Activated CD8-positive, alpha-beta memory T cell treated with anti-CD3 and anti-CD28 coated beads for 36 hours (primary cell): ENCODE results near the gene SLC9A6. TPM values are rescaled to one million over a fixed set of nuclear protein-coding genes. Genes with fewer than 3 reads are reported as not detected.
"Not testable (repeated sequence)": the region's sequence is repeated elsewhere in the genome, so short reads cannot be mapped to it uniquely, and the experiment has no call there.

Experiments
- CTCF ChIA-PET: fragments of 350-600 bp; sonication (Branson Sonifier 250); formaldehyde crosslinking; loops from one replicate; lab custom pipeline; 2021; ENCODE audit warnings: antibody characterized with exemption; lab: Charles Lee
- POLR2A ChIA-PET: fragments of 350-600 bp; sonication (Branson Sonifier 250); formaldehyde crosslinking; loops from one replicate; lab custom pipeline; 2021; ENCODE audit warnings: antibody characterized with exemption; lab: Charles Lee
- total RNA-seq, 2 experiments: library from RNA; stranded (reverse); gene quantifications; one replicate each; pipeline ENCODE4 v1.2.3, GENCODE V29; 2021

Gene SLC9A6
- total RNA-seq, 2 experiments from 2014 or later = 14.8 to 15.2 TPM

DNA sequence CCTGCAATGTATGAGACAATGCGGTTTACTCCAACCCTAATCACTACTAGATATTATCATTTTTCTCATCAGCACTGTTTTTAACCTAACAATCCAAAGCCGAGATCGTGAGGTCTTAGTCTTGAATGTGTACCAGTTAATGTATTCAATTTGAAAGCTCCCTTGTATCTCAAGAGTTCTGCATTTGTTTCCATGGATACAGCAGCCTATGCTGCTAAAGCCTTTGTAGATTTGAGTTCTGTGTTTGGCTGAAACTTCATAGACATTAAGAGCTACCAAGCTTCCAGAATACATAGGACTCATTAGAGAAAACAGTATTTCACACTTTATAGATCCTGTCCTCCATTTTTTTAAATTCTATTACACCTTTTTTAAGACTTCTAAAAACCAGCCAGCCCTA, 39.9 kb downstream of the SLC9A6 start:
- ChIA-PET CTCF (no interaction called here), POLR2A (no interaction called here)

DNA sequence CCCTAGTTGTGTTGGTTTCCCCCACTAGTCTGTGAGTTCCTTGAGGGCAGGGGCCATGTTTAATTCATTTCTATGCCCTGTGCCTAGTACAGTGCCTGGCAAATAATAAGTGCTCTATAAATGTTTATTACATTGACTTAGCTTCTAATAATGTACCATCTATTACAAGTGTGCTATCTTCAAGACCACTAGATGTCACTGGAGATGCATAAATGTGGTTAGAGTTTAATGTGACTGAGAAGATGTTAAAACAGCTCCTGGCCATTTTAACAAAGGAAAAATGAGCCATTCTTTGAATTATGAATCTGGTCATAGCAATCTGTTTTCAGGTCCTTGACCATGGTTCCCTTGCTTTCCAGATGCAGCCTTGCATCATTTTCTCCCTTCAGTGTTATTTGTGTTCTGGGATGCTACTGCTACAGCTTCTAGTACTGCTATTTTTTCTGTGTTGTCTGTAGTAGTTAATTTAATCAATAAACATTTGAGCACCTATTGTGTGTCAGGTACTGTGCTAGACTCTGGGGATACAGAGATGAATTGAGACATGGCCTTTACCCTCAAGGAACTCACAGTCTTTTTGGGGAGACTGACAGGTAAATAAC, 43.2 kb downstream of the SLC9A6 start:
- POLR2A ChIA-PET = no interaction called here
- CTCF ChIA-PET = interaction anchor here (0.7 to 3.0 kb wide), 9 partner anchors 15 to 239 kb away, joined by 3 to 17 read pairs (median 3); no protein-coding TSS in a partner anchor

DNA sequence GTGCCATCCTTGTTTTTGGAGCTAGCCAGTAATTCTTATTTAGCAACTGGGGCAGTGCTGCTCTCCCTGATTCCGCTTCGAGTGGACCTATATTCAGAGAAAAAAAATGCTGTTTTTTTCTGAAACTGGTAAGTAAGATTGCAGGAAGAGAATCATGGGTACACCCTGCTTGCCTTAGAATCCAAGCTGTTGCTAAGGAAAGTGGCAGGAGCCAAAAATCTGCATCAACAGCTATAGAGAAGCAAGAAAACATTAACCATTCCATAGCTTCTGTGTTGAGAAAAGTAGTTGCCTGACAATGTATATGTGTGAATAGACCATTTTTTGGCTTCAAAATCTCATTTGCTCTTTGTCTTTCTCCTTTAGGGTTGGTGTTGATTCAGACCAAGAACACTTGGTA, 44.5 kb downstream of the SLC9A6 start:
- ChIA-PET CTCF (interaction anchor here (1.2 to 3.0 kb wide), 3 partner anchors 133 to 238 kb away, joined by 3 to 17 read pairs (median 8); no protein-coding TSS in a partner anchor), POLR2A (no interaction called here)

- ChIA-PET POLR2A (no interaction called here), CTCF (interaction anchor here (0.6 to 2.6 kb wide), 2 partner anchors 8 to 133 kb away, joined by 3 to 17 read pairs; no protein-coding TSS in a partner anchor)
These were observed 45.3 kb downstream of the SLC9A6 start for GRCh38 chrX:136030303-136031191.

- CTCF ChIA-PET = interaction anchor here (0.6 kb wide), 1 partner anchor 10 kb away, joined by 3 read pairs; no protein-coding TSS in a partner anchor
- POLR2A ChIA-PET = interaction anchor here (0.6 kb wide), 1 partner anchor 15 kb away, joined by 3 read pairs; no protein-coding TSS in a partner anchor
These were observed 46.4 kb downstream of the SLC9A6 start for GRCh38 chrX:136031626-136032025.

DNA sequence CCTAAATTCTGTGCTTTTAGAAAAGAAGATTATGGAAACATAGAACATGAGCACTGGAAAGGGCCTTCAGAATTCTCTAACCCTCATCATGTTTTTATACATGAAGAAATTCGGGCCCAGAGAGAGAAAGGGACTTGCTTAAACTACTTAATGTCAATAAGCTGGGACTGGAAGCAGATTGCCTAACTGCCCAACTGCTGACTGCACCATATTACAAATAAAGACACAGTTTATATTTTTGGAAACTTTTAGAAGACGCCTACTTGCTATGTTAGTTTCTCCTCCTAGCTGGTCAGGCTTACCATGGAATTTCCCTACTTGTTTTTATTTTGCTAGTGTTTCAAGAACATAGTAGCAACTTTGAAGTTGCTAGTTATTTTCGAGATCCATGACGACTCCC, 47.1 kb downstream of the SLC9A6 start:
- ChIA-PET CTCF (no interaction called here), POLR2A (no interaction called here)

GRCh38 chrX:136034668-136035067, 49.4 kb downstream of the SLC9A6 start:
- ChIA-PET CTCF (no interaction called here), POLR2A (no interaction called here)

DNA sequence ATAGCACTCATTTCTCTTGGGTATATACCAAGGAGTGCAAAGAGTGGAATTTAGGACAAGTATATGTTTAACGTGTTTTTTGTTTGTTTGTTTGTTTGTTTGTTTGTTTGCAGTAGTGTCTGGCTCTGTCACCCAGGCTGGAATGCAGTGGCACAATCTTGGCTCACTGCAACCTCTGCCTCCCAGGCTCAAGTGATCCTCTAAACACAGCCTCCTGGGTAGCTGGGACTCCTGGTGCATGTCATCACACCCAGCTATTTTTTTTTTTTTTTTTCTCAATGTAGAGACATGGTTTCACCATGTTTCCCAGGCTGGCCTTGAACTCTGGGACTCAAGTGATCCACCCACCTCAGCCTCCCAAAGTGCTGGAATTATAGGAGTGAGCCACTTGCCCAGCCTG, 50.4 kb downstream of the SLC9A6 start:
- POLR2A ChIA-PET = no interaction called here
- CTCF ChIA-PET = no interaction called here

- POLR2A ChIA-PET = no interaction called here
- CTCF ChIA-PET = no interaction called here
These were observed 54.2 kb downstream of the SLC9A6 start for GRCh38 chrX:136039485-136039884.

DNA sequence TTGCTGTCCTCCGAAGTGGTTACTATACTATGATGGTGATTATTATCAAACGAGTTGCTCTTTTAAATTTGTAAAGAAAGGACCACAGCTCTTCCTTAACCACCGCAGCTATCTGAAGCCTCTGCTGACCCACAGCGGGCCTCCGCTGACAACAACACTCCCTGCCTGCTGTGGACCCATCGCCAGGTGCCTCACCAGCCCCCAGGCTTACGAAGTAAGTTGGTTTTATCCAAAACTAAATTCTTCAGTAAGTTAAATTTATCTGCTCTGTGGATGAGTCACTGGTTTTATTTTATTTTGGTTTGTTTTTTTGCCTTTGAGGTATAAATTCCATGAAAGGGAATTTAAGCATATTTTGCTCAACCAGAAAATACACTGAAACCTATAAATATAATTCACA, 54.7 kb downstream of the SLC9A6 start:
- ChIA-PET POLR2A (no interaction called here), CTCF (no interaction called here)

DNA sequence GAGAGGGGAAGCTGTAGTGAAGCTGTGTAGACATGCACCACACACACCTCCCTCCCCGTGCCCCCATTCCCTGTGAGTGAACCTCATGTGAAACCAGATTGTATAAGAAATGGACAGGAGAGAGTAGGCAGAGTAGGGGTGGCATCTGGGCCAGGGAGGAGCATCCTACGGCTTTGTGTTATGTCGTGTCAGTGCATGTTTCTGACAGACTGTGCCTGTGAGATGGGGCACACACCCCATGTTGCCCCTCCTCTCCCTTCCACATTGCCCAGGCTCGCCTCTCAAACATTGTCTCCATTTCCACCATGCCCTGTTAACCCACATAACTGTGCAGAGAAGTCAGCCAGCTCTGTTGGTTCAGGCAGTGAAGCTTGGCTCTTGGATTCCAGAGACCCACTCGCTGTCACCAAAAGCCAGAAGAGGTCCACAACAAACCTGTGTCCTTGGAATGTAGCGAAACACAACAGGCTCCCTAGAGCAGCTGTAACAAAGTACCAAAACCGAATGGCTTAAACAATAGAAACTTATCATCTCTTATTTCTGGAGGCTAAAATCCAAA, 56.1 kb downstream of the SLC9A6 start:
- ChIA-PET POLR2A (no interaction called here), CTCF (no interaction called here)

GRCh38 chrX:136045008-136045407, 59.8 kb downstream of the SLC9A6 start:
- CTCF ChIA-PET = no interaction called here

GRCh38 chrX:136046295-136047015, 61.2 kb downstream of the SLC9A6 start:
- ChIA-PET POLR2A (no interaction called here), CTCF (no interaction called here)

More at GRCh38 chrX:136045008-136045407, 59.8 kb downstream of the SLC9A6 start:
- POLR2A ChIA-PET = no interaction called here

DNA sequence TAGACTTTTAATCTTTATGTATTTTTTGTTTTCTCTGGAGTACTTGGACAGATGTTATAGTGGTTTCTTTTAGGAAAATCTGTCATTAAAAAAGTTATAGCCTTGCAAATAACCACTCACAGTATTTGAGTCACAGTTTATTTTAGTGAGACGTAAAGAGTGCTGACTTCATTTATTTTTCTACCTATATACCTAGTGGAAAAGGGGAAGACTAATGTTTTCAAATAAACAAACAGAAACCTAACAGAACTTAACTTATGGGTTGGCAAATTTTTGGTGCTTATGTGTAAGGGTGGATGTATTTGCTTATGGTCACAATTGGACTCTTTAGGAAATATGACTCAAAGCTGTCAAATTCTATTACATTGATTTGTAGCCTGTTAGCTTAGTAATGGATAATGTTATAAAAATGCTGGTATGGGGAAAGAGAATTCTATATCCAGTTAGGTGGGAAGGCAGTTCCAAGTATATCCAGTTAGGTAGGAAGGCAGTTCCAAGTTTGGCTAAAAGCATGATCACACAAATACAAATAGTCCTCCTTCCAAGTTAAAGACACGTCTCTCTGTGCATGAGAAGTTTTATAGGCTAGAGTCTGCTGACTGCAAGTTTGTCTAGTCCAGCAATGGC, 61.9 kb downstream of the SLC9A6 start:
- ChIA-PET CTCF (no interaction called here), POLR2A (no interaction called here)

DNA sequence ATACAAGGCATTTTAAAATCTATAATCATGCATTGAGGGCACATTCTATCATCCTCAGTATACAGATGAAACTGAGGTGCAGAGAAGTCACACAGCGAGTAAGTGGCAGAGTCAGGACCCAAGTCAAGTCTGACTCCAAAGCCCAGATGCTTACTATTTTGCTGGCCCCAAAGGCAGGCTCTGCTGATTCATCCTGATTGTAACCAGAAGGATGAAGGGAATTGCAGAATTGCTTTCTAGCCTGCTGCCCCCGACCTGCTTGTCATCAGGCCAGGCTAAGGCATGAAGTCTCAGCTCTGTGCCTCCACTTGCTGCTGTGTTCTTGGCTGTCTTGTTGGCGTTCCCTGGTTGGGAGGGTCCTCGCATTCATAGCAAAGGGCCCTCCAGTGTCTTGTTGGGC, 62.7 kb downstream of the SLC9A6 start:
- ChIA-PET POLR2A (no interaction called here), CTCF (no interaction called here)

DNA sequence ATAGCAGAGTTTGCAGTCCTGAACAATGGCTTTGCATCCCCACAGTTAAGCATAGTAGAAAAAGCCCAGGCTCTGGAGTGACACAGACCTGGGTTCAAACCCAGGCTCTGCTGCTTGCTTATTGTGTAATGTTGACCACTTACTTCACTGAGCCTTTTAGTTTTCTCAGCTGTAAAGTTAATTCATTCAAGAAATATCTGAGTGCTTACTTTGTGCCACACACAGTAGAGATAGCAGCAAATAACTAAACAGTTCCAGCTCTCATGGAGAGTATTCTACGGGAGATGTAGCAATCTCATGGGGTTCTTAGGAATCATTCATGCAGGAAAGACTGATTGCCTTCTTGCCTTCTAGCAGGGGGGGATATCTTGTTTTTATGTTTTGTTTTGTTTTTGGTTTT, 63.2 kb downstream of the SLC9A6 start:
- CTCF ChIA-PET = no interaction called here
- POLR2A ChIA-PET = no interaction called here

- ChIA-PET POLR2A (no interaction called here), CTCF (no interaction called here)
These were observed 64.4 kb downstream of the SLC9A6 start for GRCh38 chrX:136049608-136050007.

DNA sequence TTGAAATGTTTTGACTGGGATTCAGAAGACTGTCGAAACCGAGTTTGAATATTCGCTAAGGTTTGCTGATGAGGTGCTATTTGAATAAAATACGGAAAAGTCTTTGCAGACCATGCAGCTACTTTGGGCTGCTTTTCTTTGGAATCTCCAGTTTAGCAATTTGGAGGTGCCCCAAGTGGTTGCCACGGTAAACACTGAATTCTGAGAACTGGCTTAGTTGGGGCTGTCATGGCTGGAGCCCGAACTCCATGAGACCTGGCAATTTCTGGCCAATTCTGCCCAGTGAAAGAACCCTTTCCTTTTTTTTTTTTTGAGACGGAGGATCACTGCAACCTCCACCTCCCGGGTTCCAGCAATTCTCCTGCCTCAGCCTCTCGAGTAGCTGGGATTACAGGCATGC, 65.6 kb downstream of the SLC9A6 start:
- POLR2A ChIA-PET, CTCF ChIA-PET: not testable (repeated sequence)

DNA sequence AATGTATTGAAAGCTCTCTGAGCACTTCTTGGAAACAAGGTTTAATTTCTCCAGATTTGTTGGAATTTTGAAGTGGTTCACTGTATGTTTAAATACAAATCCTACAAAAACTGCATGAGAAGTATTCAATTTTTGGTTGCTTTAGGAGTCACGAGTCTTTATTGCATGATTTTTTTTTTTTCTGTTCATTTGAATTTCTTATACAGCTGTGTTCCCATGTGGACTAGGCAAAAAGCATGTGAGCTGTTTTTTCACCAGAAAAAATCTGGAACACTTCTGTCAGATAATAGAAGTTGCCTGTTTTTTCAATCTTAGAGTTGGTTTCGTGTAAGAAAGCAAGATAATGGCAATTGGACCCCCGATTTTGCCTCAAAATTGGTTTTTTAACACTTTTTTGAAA, 66.4 kb downstream of the SLC9A6 start:
- ChIA-PET CTCF (interaction anchor here (0.6 kb wide), 1 partner anchor 26 kb away, joined by 5 read pairs; no protein-coding TSS in a partner anchor), POLR2A (no interaction called here)
